ENCODE results near the gene IDE.

DNA sequence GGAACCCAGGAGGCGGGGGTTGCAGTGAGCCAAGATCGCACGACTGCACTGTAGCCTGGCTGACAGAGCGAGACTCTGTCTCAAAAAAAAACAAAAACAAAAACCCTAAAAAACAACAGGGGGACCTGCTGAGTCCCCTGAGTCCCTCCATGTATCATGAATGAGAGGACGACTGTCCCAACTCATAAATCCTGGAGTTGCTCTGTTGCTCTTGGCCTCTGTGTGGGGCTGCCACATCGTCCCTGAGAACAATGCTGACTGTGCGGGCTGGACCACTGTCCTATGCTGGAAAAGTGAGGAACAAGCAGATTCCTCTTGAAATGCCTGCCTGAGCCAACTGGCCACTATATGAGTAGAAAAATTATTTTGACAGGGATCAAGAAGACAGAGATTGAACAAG is 122.5 kb downstream of the IDE start:
- TF ChIP-seq, protein P1, sequence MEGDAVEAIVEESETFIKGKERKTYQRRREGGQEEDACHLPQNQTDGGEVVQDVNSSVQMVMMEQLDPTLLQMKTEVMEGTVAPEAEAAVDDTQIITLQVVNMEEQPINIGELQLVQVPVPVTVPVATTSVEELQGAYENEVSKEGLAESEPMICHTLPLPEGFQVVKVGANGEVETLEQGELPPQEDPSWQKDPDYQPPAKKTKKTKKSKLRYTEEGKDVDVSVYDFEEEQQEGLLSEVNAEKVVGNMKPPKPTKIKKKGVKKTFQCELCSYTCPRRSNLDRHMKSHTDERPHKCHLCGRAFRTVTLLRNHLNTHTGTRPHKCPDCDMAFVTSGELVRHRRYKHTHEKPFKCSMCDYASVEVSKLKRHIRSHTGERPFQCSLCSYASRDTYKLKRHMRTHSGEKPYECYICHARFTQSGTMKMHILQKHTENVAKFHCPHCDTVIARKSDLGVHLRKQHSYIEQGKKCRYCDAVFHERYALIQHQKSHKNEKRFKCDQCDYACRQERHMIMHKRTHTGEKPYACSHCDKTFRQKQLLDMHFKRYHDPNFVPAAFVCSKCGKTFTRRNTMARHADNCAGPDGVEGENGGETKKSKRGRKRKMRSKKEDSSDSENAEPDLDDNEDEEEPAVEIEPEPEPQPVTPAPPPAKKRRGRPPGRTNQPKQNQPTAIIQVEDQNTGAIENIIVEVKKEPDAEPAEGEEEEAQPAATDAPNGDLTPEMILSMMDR (IDR thresholded peaks at IDR 0.05), result no peak
- no peak for TF ChIP-seq EZH2 (IDR thresholded peaks at IDR 0.05; ENCODE audit: borderline replicate concordance, insufficient read depth, low read depth, low read length, poor library complexity, severe bottlenecking)
